SKM-1 (cell line): Measurements from ENCODE around the gene F3.

Source experiments
- DNase-seq: peaks from one replicate; lab custom pipeline; 2025; ENCODE audit not compliant: unreplicated experiment; lab: John Stamatoyannopoulos, UW

F3 gene

GRCh38 chr1:94553323-94553730 lies 11.8 kb upstream of the F3 start:
- no peak for DNase-seq

GRCh38 chr1:94552071-94552586 lies 10.6 kb upstream of the F3 start:
- DNase-seq: no peak

GRCh38 chr1:94551449-94551848 lies 9.9 kb upstream of the F3 start:
- DNase-seq: no peak

- DNase-seq: no peak
Observed at GRCh38 chr1:94550800-94551241, 9.3 kb upstream of the F3 start.

- DNase-seq: no peak
Observed at GRCh38 chr1:94550396-94550795, 8.8 kb upstream of the F3 start.

- no peak for DNase-seq
Observed at GRCh38 chr1:94549706-94550105, 8.1 kb upstream of the F3 start.

- DNase-seq: no peak
Observed at GRCh38 chr1:94544706-94545490, 3.3 kb upstream of the F3 start.

- DNase-seq: no peak
Observed at GRCh38 chr1:94543893-94544635, 2.5 kb upstream of the F3 start.

GRCh38 chr1:94543001-94543400 lies 1.4 kb upstream of the F3 start:
- DNase-seq: peak; percentile 23

- DNase-seq: no peak
Observed at GRCh38 chr1:94542088-94542870, 720 bp upstream of the F3 start.

GRCh38 chr1:94540440-94541245 lies 916 bp downstream of the F3 start:
- DNase-seq: no peak

- DNase-seq: no peak
Observed at GRCh38 chr1:94539496-94539895, 2.1 kb downstream of the F3 start.

- no peak for DNase-seq
Observed at GRCh38 chr1:94538243-94538827, 3.2 kb downstream of the F3 start.

GRCh38 chr1:94537254-94537653 lies 4.3 kb downstream of the F3 start:
- DNase-seq: no peak

- no peak for DNase-seq
Observed at GRCh38 chr1:94535879-94536278, 5.7 kb downstream of the F3 start.

- DNase-seq: no peak
Observed at GRCh38 chr1:94535095-94535494, 6.5 kb downstream of the F3 start.

GRCh38 chr1:94532077-94532476 lies 9.5 kb downstream of the F3 start:
- no peak for DNase-seq

GRCh38 chr1:94531664-94532063 lies 9.9 kb downstream of the F3 start:
- no peak for DNase-seq

GRCh38 chr1:94530373-94530878 lies 11.1 kb downstream of the F3 start:
- no peak for DNase-seq

GRCh38 chr1:94529416-94529815 lies 12.1 kb downstream of the F3 start:
- no peak for DNase-seq
